Activated CD8-positive, alpha-beta memory T cell treated with anti-CD3 and anti-CD28 coated beads, Interleukin-2, amount 50 U/mL, for 24 hours (primary cell): ENCODE results near the gene CDKN2AIP.
"Not testable (repeated sequence)": the region's sequence is repeated elsewhere in the genome, so short reads cannot be mapped to it uniquely, and the experiment has no call there.

Source experiments
- DNase-seq: peaks from one replicate; pipeline ENCODE4 v3.0.0-alpha.2; 2020; ENCODE audit errors: extremely low read depth

CDKN2AIP gene

DNA sequence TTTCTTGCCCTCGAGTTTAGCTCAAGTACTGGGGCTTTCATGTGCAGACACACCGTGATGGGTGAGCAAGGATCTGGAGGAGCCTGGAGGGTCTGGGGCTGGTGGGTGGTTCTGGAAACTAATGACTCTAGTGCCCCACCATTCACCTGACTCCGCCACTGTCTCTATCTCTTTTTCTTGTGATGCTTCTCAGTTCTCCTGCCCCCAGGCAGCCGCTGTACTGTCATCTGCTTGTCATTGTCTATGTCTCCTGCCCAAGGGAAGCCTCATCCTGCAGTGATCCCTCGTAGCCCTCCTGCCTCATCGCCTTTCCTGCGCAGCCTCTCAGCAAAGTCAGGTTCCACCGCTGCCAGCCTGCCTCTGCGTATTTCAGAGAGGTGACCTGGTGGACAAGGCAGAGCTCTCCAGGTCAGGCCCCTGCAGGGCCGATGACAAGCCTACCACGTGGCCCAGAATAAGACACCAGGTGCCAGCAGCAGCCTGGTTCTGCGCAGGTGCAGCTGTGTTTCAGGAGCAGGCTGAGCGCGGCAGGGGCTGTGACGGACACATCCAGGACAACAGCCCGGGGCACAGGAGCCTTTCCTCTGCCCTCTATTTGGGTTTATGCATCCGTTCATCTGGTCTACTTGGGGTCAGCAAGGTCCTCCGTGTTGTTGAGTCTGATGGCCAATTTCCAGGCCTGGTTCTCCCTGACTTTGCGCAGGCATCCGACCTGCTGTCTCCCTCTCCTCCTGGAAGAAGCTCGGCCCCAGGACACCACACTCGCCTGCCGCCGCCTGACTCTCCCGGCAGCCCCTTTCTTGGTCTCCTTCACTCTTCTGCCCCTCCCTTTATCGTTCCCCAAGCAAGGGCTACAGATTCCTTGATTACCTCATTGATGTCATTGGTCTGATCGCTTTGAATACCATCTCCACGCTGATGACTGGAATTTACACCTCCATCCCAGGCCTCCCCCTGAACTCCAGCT is 30.9 kb upstream of the CDKN2AIP start:
- DNase-seq: no peak

DNA sequence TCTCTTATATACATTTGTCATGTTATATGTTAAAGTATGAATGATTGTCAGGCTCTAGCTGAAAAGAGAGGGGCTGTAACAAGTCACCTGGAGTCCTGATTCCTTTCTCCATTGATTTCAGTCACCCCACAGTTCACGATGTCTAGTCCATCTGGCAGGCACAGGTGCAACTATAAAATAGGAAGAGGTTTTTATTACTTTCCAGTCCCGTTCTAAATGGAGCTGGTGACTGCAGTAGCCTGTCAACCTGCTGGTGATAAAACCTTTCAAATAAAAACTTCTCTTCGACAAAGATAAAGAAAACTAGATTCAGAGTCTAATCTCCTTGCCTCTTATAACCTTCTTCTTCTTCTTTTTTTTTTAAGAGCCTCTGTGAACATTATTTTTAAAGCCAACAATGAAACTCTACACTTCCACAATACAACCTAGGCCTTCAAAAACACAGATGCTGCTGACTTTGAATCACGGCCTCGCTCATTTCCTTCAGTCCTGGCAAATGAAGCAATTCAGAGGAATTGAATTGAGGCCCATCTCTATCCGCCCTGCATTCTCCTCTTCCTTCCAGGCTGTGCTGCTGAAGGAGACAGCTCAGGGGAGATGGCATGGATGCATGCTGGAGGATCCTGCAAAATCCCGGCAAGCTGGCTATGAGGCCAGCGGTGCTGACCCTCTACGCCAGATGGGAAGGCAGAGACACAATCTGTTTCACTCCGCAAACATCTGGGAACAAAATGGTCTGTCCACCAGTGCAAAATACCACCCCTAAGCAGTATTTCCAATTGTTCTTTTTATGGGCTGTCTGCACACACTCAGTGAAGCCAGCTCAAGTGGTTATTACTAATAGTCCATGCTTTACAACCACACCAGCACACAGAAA is 27.3 kb upstream of the CDKN2AIP start:
- no peak for DNase-seq

DNA sequence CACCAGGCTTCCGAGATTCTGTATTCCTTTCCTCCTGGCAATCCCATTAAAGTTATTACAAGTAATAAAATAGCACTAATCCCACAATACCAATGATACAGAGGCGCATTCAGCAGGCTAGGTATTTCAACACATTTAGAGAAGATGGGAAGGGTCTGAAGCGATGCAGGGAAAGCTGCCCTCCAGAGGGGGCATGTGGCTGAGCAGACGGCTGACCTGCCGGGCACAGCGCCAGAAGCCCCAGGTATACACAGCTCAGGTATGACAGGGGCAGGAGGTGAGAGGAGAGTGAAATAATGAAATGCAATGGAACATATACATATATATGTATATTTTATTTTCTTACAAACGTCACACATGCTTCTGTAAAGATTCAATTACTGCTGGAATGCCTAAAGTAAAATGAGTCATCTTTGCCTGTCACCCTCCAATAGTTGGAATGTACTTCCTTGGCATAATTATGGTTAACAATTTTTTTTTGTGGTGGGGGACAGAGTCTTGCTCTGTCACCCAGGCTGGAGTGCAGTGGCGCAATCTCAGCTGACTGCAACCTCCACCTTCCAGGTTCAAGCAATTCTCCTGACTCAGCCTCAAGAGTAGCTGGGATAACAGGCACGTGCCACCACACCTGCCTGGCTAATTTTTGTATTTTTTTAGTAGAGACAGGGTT is 21.3 kb upstream of the CDKN2AIP start:
- DNase-seq: no peak

DNA sequence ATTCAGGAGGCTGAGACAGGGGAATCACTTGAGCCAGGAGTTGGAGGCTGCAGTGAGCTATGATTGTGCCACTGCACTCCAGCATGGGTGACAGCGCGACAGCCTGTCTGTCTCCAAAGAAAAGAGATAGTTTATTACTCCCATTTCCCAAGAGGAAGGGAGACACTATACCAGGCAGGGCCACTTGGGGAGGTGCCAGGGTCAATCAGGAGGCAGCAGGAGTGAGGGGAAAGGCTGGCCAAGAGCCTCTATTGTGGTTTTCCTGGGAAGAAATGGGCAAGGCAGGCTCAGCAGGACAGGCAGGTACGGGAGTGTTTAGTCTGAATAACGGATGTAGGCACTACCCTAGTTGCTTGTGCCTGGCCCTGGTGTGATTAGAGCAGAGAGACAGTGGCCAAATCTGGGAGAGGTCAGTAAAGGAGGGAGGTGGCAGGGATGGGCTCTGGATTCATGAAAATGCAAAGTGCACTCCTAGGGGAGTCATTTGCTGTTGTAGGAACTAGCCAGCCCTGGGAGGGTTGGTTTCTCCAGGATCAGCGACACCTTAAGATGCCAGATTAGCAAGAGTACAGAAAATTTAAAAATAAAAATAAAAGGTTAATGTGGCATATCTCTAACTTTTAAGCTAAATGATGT is 20.2 kb upstream of the CDKN2AIP start:
- no peak for DNase-seq

DNA sequence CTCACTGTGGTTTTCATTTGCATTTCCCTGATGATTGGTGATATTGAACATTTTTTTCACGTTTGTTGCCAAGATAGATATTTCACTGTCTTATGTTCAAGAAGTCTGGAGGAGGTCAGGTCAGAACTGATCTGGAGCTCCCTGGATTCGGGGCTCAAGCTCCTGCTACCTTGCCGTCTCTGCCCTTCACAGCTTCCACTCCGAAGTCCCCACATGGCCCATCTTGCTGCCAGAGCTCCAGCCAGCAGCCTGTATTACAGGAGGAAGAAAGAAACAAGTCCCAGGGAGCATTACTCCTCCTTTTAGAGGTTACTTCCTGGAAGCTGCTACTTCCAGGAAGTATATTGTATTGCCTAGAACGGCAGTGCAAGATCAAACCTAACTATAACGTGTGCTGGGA is 17.9 kb upstream of the CDKN2AIP start:
- DNase-seq: no peak

DNA sequence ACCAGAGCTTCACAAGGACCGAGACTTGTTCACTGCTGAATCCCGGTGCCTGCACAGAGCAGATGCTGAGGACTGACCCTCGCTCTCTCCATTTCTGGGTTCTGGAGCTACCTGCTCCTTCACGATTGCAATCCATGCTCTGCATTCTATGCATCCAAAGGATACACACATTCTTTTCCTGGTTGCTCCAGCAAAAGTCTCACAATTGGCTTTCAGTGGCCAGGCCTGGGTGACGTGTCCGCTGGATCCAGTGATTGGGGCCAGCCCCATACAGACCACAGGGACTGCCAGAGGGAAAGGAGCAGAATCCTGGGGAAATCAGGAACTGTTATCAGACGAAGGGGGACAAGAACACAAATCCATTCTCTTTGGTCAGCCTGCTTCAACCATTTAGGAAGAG is 14.9 kb upstream of the CDKN2AIP start:
- no peak for DNase-seq

DNA sequence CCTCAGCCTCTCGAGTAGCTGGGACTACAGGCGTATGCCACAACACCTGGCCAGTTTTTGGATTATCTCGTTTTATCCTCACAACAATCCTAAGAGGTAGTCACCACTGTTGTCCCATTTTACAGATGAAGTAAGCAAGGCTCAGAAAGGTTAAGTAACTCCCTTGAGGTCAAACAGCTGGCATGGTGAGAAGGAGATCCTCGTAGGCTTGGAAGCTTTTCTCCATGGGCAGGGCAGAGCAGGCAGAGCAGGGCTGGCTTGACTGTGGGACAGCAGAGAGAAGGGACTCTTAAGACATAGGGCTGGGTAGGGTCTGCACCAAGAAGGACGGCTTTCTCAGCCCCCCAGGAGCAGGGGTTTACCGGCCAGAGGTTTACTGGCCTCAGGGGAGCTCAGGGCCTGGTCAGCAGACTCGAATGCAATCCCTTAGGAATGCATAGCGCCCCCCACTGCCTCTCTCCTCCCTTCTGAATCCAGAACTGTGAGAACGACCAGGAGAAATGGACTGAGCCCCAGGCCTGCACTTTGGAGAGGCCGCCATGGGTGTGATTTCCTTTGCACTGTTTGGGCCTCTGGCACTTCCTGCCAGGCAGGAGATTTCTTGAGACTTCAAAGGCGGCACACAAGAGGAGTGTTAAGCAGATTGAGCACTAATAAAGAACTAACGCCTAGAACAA is 14.0 kb upstream of the CDKN2AIP start:
- DNase-seq: no peak

DNA sequence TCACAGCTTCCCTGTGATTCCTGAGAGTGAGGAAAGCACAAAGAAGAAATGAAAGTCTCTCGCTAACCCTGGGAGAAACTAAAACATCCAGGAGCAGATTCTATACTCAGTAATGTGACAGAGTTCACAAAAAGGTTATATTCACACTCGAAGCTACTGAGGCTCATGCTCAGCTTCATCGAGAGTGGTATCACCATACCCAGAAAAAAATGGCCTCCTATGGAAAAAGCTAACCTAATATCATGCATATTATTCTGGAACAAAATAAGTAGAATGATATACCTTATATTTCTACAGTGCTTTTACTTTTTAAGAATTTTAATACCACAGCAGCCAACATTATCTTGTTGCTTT is 13.5 kb upstream of the CDKN2AIP start:
- no peak for DNase-seq

DNA sequence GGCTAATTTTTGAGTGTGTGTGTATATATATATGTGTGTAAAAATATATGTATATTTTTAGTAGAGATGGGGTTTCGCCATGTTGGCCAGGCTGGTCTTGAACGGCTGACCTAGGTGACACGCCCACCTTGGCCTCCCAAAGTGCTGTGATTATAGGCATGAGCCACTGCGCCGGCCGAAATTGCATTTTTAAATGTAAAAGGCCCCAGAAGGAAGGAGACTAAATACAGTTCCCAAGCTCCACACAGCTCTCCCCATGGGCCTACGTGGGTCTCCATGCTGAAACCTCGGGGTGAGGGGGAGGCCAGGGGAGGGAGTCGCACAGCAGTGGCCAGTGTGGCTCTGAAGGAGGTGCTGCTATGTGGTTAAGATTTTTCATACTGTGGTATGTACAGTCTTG is 12.8 kb upstream of the CDKN2AIP start:
- no peak for DNase-seq

DNA sequence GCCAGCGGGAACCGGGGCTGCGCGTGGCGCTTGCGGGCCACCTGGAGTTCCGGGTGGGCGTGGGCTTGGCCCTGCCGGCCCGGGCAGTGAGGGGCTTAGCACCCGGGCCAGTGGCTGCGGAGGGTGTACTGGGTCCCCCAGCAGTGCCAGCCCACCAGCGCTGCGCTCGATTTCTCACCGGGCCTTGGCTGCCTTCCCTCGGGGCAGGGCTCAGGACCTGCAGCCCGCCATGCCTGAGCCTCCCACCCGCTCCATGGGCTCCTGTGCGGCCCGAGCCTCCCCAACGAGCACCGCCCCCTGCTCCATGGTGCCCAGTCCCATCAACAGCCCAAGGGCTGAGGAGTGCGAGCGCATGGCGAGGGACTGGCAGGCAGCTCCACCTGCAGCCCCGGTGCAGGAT is 11.3 kb upstream of the CDKN2AIP start:
- not testable (repeated sequence) for DNase-seq

DNA sequence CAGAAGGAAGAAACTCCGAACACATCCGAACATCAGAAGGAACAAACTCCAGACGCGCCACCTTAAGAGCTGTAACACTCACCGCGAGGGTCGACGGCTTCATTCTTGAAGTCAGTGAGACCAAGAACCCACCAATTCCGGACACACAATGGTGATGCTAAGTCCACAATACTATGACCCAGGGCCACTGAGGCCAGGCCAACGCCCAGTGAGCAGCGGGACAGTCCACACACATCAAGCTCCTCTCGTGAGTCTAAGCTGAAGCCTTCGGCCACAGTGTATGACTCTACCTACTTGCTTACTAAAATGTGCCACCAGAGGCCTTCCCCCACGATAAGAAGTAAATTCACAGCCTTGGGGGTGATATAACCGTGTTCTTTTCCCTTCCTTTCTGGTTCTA is 10.2 kb upstream of the CDKN2AIP start:
- DNase-seq: no peak

DNA sequence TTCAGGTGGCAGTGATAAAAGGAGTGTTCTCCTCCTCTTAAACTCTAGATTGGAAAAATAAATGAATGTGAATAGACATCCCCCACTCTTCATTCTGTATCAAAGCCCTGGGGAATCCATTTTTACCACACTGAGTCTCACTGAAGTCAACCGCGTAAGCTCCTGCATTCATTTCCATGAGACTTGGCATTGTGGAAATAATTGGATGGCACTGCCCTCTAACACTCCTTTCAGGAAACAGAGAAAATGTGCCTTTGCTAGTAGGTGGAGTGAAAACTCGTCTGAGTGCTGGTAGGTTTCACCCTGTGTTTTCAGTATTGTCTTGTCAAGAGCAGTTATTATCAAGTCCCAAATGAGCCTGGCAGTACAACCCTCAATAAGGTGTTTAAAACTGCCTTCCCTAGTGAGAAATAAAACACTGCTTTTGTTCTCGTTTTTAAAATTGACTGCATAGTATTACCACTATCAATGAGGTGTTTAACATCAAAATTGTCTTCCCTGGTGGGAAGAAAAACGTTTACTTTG is 9.7 kb upstream of the CDKN2AIP start:
- no peak for DNase-seq

DNA sequence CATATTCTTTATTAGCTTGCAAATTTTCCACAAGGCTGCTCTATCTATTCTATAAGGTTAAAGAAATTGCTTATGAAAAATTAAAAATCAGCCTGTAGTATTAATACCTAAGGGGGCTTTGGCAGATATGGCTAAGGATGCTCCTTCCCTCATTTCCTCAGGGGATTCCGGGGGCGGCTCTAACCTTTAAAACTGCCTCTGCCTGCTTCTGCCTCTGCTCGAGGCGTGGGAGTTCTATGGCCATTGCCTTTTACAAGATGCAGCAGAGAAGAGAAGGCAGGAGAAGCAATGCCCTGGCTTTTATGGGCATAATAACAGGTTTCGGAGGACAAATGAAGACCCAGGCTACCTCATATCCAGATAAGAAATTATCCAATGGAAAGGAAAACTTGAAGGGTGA is 8.6 kb upstream of the CDKN2AIP start:
- no peak for DNase-seq

DNA sequence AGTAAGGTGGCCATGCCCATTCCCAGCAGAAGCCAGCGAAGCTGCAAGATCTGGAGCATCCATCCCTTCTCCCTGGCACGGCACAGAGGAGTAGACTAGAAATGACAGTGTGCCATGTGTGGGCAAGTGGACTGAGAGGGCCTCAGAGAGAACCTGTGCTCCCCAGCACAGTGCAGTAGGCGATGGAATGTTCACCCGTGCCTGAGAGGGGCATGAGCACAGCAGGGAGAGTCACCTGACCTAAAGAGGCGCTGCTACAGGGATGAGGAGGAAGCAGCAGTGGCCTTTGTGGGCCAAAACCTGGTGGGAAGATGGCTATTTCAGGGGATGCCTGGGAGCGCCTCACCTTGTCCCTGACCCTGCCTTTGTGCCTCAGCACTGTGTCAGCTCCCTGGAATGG is 8.0 kb upstream of the CDKN2AIP start:
- DNase-seq: no peak

DNA sequence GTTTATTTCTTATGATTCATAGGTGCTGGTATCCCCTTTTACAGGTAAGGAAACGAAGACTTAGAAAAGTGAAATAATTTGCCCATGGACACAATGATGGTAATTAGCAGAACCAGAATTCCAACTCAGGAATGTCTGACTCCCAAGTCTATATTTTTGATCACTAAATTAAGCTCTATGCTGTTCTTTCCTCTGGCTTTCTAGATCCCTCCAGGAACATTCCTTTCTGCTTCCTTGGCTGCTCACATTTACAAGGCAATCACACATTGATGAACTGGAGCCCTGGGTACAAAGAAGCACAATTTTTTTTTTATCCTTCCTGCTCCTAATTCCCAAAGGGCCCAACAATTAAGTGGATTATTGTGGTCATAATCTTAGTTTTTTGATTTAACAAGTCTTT is 7.0 kb upstream of the CDKN2AIP start:
- DNase-seq: no peak

DNA sequence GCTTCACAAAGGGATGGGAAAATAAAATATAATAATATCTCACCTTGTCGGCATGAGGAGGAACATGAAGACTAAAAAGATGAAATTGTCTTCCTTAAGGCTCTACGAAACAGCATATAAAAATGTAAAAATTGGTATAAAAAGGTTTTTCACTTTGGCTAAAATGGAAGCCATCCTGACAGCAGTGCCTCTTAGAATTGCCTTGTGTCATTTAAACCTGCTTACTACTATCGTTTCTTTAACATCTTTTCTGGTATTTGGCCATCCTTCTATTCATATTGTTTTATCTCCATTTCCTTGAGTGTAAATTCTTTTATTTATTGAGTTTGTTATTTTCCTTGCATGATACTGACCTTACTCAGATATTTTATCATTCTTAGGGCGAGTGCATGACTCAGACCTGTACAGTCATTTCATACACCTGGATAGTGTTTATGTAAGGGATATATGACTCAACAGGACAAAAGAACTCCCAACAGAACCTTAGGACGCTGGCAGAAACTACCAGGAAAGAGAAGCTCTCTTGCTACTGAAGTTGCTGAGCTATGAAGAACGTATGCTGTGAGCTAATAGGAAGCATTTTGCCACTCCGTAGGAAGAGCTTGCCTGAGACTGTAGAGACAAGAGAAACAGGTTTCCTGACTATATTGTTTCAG is 5.8 kb upstream of the CDKN2AIP start:
- DNase-seq: no peak

DNA sequence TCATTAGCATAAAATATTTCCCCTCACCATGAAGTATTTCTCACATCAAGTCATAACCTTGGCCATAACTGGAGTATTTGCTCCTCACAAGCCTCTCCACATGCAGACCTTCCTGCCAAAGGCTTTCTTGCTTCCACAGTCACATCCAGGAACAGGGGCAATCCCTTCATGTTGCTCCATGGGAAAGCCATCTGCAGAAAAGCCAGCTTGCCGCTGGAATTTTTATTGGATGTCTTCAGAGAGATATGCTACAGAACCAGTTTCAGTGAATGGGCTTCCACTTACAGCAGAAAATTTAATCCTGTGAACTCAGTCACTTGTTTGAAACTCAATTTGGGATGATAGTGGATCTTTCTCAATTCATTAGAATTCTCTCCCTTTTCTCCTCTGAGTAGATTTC is 3.2 kb upstream of the CDKN2AIP start:
- DNase-seq: no peak

DNA sequence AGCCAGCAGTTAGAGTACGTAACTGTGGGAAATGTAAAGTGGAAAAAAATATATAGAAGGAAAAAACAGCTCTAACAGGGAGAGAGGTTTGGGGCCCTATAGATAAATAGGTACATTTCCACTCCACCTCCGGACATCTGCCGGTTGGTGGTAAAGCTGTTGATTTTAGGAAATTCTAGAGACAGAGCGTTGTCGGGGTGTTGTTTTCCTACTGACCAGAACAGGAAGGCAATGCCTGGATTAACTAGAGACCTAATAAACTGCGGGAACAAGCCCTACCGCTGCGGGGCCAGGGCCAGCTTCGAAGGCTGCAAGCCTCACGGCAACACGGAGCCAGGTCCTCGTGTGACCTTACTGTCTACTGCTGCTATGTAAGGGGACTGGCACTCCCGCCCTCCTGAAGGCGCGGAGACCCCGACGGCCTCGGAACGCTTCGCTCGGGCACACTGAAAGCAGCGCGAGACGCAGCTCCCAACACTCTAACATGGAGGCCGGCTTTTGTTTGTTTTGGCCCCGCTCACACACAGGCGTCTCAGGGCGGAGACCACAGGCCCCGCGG is 702 bp upstream of the CDKN2AIP start:
- peak; percentile 2 for DNase-seq

DNA sequence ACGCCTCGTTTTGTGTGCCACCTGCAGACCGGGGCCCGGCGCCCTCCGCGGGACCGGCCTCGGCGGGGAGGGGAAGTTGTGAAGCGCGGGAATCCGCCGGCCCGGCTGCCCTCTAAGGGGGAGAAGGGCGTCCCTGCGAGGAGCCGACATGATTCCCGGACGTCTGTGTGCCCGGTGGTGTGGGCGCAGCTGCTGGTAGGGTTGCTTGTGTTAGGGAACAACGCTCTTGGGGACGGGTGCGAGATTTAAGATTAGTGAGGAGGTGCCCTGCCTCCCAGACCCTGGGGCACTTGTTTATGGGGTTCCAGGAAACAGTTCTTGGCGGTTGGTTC is 627 bp downstream of the CDKN2AIP start:
- peak; percentile 10 for DNase-seq

DNA sequence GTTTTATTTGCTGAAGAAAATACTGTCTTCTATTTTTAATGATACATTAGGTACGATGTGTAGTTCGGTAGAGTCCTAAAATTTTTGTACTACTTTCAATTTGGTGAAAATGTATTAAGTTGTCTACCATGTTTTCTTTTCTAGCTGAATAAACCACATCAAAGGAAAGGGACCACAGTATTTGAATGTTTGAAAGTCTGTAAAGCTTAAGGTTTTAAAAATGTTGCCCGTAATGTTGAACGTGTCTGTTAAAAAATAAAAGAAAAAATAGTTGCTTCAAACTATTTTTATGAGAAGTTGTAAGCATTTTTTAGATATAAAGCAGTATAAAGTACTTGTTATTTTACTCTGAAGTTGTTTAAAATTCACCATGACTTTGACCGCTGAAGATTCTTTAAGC is 3.2 kb downstream of the CDKN2AIP start:
- DNase-seq: no peak
